Lower lobe of right lung (tissue), 2 donors: ENCODE data around the gene BSN. TPM values are rescaled to one million over a fixed set of nuclear protein-coding genes. Genes with fewer than 3 reads are reported as not detected.

Experiments
- ATAC-seq, 2 donors: fragments of 200-7000 bp; cut with Tn5 transposase; one replicate each; pipeline ENCODE4 v1.9.1; 2020 to 2022; ENCODE audit warnings: mild to moderate bottlenecking in 2 of 2, moderate library complexity in 2 of 2
- DNase-seq: peaks from one replicate; pipeline ENCODE4 v3.0.0-alpha.2; 2020
- H3K27ac ChIP-seq: fragments of 200-600 bp; one replicate; pipeline ENCODE4 v1.8.0; 2022
- H3K27me3 ChIP-seq: fragments of 200-600 bp; one replicate; pipeline ENCODE4 v1.8.0; 2022; ENCODE audit warnings: low read depth
- H3K36me3 ChIP-seq: fragments of 200-600 bp; one replicate; pipeline ENCODE4 v1.8.0; 2022; ENCODE audit warnings: mild to moderate bottlenecking
- H3K4me1 ChIP-seq: fragments of 200-600 bp; one replicate; pipeline ENCODE4 v1.8.0; 2022
- H3K4me3 ChIP-seq: fragments of 200-600 bp; one replicate; pipeline ENCODE4 v1.8.0; 2022; ENCODE audit warnings: mild to moderate bottlenecking
- H3K9me3 ChIP-seq: fragments of 200-600 bp; one replicate; pipeline ENCODE4 v1.8.0; 2022
- CTCF ChIP-seq: fragments of 200-600 bp; IDR thresholded peaks from one replicate; pipeline ENCODE4 v1.8.0; 2022; ENCODE audit warnings: antibody characterized with exemption, mild to moderate bottlenecking
- intact Hi-C: fragments of 100-400 bp; cut with DNase I; formaldehyde crosslinking; loops from one replicate; pipeline ENCODE4 v1.11.0; 2022
- long read RNA-seq: library from polyadenylated mRNA; unstranded; transcript quantifications from one replicate; pipeline ENCODE4 v2.0.0, GENCODE V29; 2021
- total RNA-seq: library from RNA; stranded (reverse); fragmentation: NEBNext Ultra II Directional; extraction: Animal tissue kit (Norgen Biotek cat#: 25700); gene quantifications from one replicate; pipeline ENCODE4 v1.2.1, GENCODE V29; 2021
- donor health status: DM: no; HTN: yes; CAD: no; lungs with severe emphysema.

BSN gene
- 0.35 TPM for total RNA-seq
- long read RNA-seq, partial matches to known transcripts: 2 of 2 reads
- long read RNA-seq, other reads (novel, unspliced or antisense): 0 of 2 reads

- Histone ChIP-seq H3K27ac (peak within 1 kb of the TSS; percentile 70), H3K27me3 (peaks cover 4% of the 10 kb centered on the region), H3K4me3 (peak within 1 kb of the TSS; percentile 79), H3K36me3 (no peaks in the 10 kb centered on the region), H3K9me3 (no peaks in the 10 kb centered on the region), H3K4me1 (peaks cover 18% of the 10 kb centered on the region)
- no peak for TF ChIP-seq CTCF
- intact Hi-C loops: no loop called here
- ATAC-seq (peak; percentile 96 to 97), DNase-seq (peak; percentile 90)
Observed at GRCh38 chr3:49553692-49554632, at the start of gene BSN. Gene BSN, plus strand, starts transcription at chr3:49554477. Its CDS starts 126 bp downstream, at chr3:49554603.

DNA sequence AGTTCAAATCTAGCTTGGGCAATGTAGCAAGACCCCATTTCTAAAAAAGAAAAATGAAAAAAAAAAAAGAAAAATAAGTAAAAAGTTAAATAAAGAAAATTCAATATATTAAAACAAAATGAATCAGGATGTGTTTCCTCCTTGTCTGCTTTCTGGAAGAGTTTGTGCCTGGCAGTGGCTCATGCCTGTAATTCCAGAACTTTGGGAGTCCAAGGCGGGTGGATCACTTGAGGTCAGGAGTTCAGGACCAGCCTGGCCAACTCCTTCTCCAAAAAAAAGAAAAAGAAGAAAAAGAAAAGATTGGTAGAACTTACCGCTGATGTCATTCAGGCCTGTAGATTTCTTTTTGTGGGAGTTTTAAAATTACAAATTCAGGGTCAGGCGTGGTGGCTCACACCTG lies 47.4 kb upstream of the BSN start:
- Histone ChIP-seq H3K4me3 (no peak overlapping the region), H3K27ac (no peak overlapping the region), H3K4me1 (no peaks in the 10 kb centered on the region), H3K36me3 (peaks cover 24% of the 10 kb centered on the region), H3K27me3 (no peaks in the 10 kb centered on the region), H3K9me3 (no peaks in the 10 kb centered on the region)
- ATAC-seq (no peak), DNase-seq (no peak)
- TF ChIP-seq CTCF: no peak
- intact Hi-C loops: no loop called here

DNA sequence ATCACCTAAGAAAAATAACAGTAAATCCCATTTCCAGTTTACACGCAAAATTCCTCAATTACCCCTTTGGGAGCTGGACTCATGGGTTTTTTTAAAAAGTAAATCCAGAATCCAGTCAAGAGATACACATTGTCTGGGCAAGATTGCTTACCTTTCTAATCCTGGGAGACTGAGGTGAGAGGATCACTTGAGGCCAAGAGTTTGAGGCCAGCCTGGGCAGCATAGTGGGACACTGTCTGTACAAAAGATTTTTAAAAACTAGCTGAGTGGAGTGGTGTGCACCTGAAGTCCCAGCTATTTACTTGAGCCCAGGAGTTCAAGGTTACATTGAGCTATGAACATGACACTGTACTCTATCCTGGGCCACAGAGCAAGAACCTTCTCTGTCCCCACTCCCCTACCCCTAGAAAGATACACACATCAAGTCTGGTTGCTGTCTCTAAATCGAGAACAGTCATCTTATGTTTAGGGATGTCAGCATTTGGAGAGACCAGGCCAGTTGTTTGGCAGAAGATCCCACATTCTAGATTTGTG lies 45.2 kb upstream of the BSN start:
- no peak for ATAC-seq
- H3K27ac ChIP-seq: no peak overlapping the region
- no peak overlapping the region for H3K4me3 ChIP-seq
- no peak for TF ChIP-seq CTCF
- no peak for DNase-seq
- no peaks in the 10 kb centered on the region for H3K27me3 ChIP-seq
- H3K4me1 ChIP-seq: no peaks in the 10 kb centered on the region
- H3K9me3 ChIP-seq: no peaks in the 10 kb centered on the region
- intact Hi-C loops: no loop called here
- peaks cover 35% of the 10 kb centered on the region for H3K36me3 ChIP-seq

GRCh38 chr3:49511639-49512038 lies 42.6 kb upstream of the BSN start:
- DNase-seq: no peak

More at GRCh38 chr3:49511639-49512038, 42.6 kb upstream of the BSN start:
- Histone ChIP-seq H3K36me3 (peaks cover 48% of the 10 kb centered on the region), H3K27me3 (no peaks in the 10 kb centered on the region), H3K4me3 (no peak overlapping the region), H3K27ac (no peak overlapping the region), H3K4me1 (no peaks in the 10 kb centered on the region), H3K9me3 (no peaks in the 10 kb centered on the region)
- TF ChIP-seq CTCF: no peak
- intact Hi-C loops: no loop called here
- ATAC-seq: no peak
